Stimulated activated naive CD4-positive, alpha-beta T cell treated with Interleukin-2 at 50 U/mL for 16 hours (primary cell): ENCODE measurements around the gene ACSS2.
"Not testable (repeated sequence)": the region's sequence is repeated elsewhere in the genome, so short reads cannot be mapped to it uniquely, and the experiment has no call there.

Experiments used
- DNase-seq: peaks from one replicate; lab custom pipeline; 2025; lab: John Stamatoyannopoulos, UW

The ACSS2 gene

GRCh38 chr20:34873583-34874093, 2.8 kb upstream of the ACSS2 start:
- DNase-seq, result no peak

- DNase-seq, result peak; percentile 9
Measured at GRCh38 chr20:34874094-34874654, 2.2 kb upstream of the ACSS2 start.

GRCh38 chr20:34875642-34876405, 588 bp upstream of the ACSS2 start:
- no peak for DNase-seq

GRCh38 chr20:34880215-34880850, 3.9 kb downstream of the ACSS2 start:
- no peak for DNase-seq

GRCh38 chr20:34880971-34881370, 4.6 kb downstream of the ACSS2 start:
- DNase-seq, result not testable (repeated sequence)

GRCh38 chr20:34881689-34882088, 5.3 kb downstream of the ACSS2 start:
- DNase-seq, result no peak

- DNase-seq, result no peak
Measured at GRCh38 chr20:34883087-34883688, 6.8 kb downstream of the ACSS2 start.

- DNase-seq, result no peak
Measured at GRCh38 chr20:34883809-34884208, 7.4 kb downstream of the ACSS2 start.

- no peak for DNase-seq
Measured at GRCh38 chr20:34884260-34884659, 7.8 kb downstream of the ACSS2 start.

GRCh38 chr20:34886122-34886521, 9.7 kb downstream of the ACSS2 start:
- no peak for DNase-seq

- DNase-seq, result no peak
Measured at GRCh38 chr20:34887023-34887422, 10.6 kb downstream of the ACSS2 start.

- no peak for DNase-seq
Measured at GRCh38 chr20:34888468-34888867, 12.1 kb downstream of the ACSS2 start.

GRCh38 chr20:34891166-34892062, 15.0 kb downstream of the ACSS2 start:
- no peak for DNase-seq

- DNase-seq, result no peak
Measured at GRCh38 chr20:34892671-34893070, 16.3 kb downstream of the ACSS2 start.

GRCh38 chr20:34894723-34895122, 18.3 kb downstream of the ACSS2 start:
- DNase-seq, result no peak

- no peak for DNase-seq
Measured at GRCh38 chr20:34895465-34895864, 19.1 kb downstream of the ACSS2 start.

- no peak for DNase-seq
Measured at GRCh38 chr20:34896086-34896621, 19.7 kb downstream of the ACSS2 start.

GRCh38 chr20:34898129-34898528, 21.7 kb downstream of the ACSS2 start:
- DNase-seq, result not testable (repeated sequence)

- DNase-seq, result not testable (repeated sequence)
Measured at GRCh38 chr20:34898731-34899130, 22.3 kb downstream of the ACSS2 start.

GRCh38 chr20:34904202-34904621, 27.8 kb downstream of the ACSS2 start:
- DNase-seq, result no peak
